ENCODE measurements around the gene ENTPD3. TPM values are rescaled to one million over a fixed set of nuclear protein-coding genes. Genes with fewer than 3 reads are reported as not detected.

The ENTPD3 gene
- total and polyA plus RNA-seq, 7 experiments from 2014 or later: not detected

GRCh38 chr3:40398346-40398745, 11.4 kb downstream of the ENTPD3 start:
- H3K4me3 Mint-ChIP-seq: no peak overlapping the region
- Histone ChIP-seq H3K27ac (ENCODE audit: low read depth, low read length) (no peak overlapping the region), H3K9me3 (ENCODE audit: control insufficient read depth in 2 of 3, low read length in 3 of 3) (no peaks in the 10 kb centered on the region), H3K36me3 (ENCODE audit: control insufficient read depth in 2 of 3, insufficient read depth in 3 of 3, low read length in 3 of 3) (no peaks in the 10 kb centered on the region), H3K4me1 (ENCODE audit: control insufficient read depth in 2 of 2, insufficient read depth in 2 of 2, low read length in 2 of 2) (no peaks in the 10 kb centered on the region), H3K4me3 (ENCODE audit: low read length) (no peak overlapping the region), H3K27me3 (ENCODE audit: control insufficient read depth in 2 of 2, insufficient read depth in 2 of 2, low read length in 2 of 2) (no peaks in the 10 kb centered on the region)
- intact Hi-C loops (cut with micrococcal nuclease): no loop called here
- peaks cover 0 to 2% (median 0%) of the 10 kb centered on the region in 7 donors for H3K4me1 Mint-ChIP-seq
- POLR2A ChIA-PET: no interaction called here
- no peak overlapping the region for H3K27ac Mint-ChIP-seq
- CTCF ChIA-PET: no interaction called here
- peaks cover 0 to 5% (median 0%) of the 10 kb centered on the region in 5 donors for H3K27me3 Mint-ChIP-seq
- DNase-seq (no peak), ATAC-seq (no peak)
- H3K36me3 Mint-ChIP-seq: peaks cover 0 to 47% (median 14%) of the 10 kb centered on the region in 5 donors
- peaks cover 0 to 16% (median 2%) of the 10 kb centered on the region in 11 donors for H3K9me3 Mint-ChIP-seq

- no peak overlapping the region for H3K4me3 ChIP-seq (ENCODE audit: low read length)
- CTCF ChIA-PET: no interaction called here
- no peaks in the 10 kb centered on the region for H3K9me3 ChIP-seq (ENCODE audit: control insufficient read depth in 2 of 3, low read length in 3 of 3)
- DNase-seq: no peak
- peaks cover 0 to 2% (median 0%) of the 10 kb centered on the region in 7 donors for H3K4me1 Mint-ChIP-seq
- H3K27ac ChIP-seq (ENCODE audit: low read depth, low read length): no peak overlapping the region
- no peak overlapping the region for H3K4me3 Mint-ChIP-seq
- POLR2A ChIA-PET: no interaction called here
- H3K27me3 Mint-ChIP-seq: no peaks in the 10 kb centered on the region
- H3K36me3 Mint-ChIP-seq: peaks cover 0 to 8% (median 0%) of the 10 kb centered on the region in 5 donors
- intact Hi-C loops (cut with micrococcal nuclease): no loop called here
- no peaks in the 10 kb centered on the region for H3K4me1 ChIP-seq (ENCODE audit: control insufficient read depth in 2 of 2, insufficient read depth in 2 of 2, low read length in 2 of 2)
- no peaks in the 10 kb centered on the region for H3K36me3 ChIP-seq (ENCODE audit: control insufficient read depth in 2 of 3, insufficient read depth in 3 of 3, low read length in 3 of 3)
- H3K9me3 Mint-ChIP-seq: peaks cover 0 to 2% (median 0%) of the 10 kb centered on the region in 11 donors
- H3K27me3 ChIP-seq (ENCODE audit: control insufficient read depth in 2 of 2, insufficient read depth in 2 of 2, low read length in 2 of 2): no peaks in the 10 kb centered on the region
- ATAC-seq: no peak
- no peak overlapping the region for H3K27ac Mint-ChIP-seq
These were observed 17.7 kb downstream of the ENTPD3 start for GRCh38 chr3:40404591-40405198.

- DNase-seq (no peak), ATAC-seq (no peak)
- Histone ChIP-seq H3K27ac (ENCODE audit: low read depth, low read length) (no peak overlapping the region), H3K27me3 (ENCODE audit: control insufficient read depth in 2 of 2, insufficient read depth in 2 of 2, low read length in 2 of 2) (no peaks in the 10 kb centered on the region), H3K4me3 (ENCODE audit: low read length) (no peak overlapping the region), H3K9me3 (ENCODE audit: control insufficient read depth in 2 of 3, low read length in 3 of 3) (no peaks in the 10 kb centered on the region), H3K4me1 (ENCODE audit: control insufficient read depth in 2 of 2, insufficient read depth in 2 of 2, low read length in 2 of 2) (no peaks in the 10 kb centered on the region), H3K36me3 (ENCODE audit: control insufficient read depth in 2 of 3, insufficient read depth in 3 of 3, low read length in 3 of 3) (no peaks in the 10 kb centered on the region)
- intact Hi-C loops (cut with micrococcal nuclease): no loop called here
- Mint-ChIP-seq H3K27ac (no peak overlapping the region), H3K36me3 (peaks cover 0 to 8% (median 4%) of the 10 kb centered on the region in 5 donors), H3K9me3 (peaks cover 0 to 2% (median 0%) of the 10 kb centered on the region in 11 donors), H3K4me3 (no peak overlapping the region), H3K27me3 (peaks cover 0 to 6% (median 0%) of the 10 kb centered on the region in 5 donors), H3K4me1 (peaks cover 0 to 2% (median 0%) of the 10 kb centered on the region in 7 donors)
- CTCF ChIA-PET: no interaction called here
- POLR2A ChIA-PET: no interaction called here
These were observed 20.0 kb downstream of the ENTPD3 start for GRCh38 chr3:40407007-40407406.

- H3K27ac ChIP-seq (ENCODE audit: low read depth, low read length): no peak overlapping the region
- Mint-ChIP-seq H3K27ac (no peak overlapping the region), H3K4me3 (no peak overlapping the region), H3K27me3 (peaks cover 0 to 6% (median 0%) of the 10 kb centered on the region in 5 donors), H3K9me3 (peaks cover 0 to 2% (median 0%) of the 10 kb centered on the region in 11 donors), H3K36me3 (peaks cover 0 to 4% (median 4%) of the 10 kb centered on the region in 5 donors), H3K4me1 (peaks cover 0 to 2% (median 0%) of the 10 kb centered on the region in 7 donors)
- no peak overlapping the region for H3K4me3 ChIP-seq (ENCODE audit: low read length)
- H3K27me3 ChIP-seq (ENCODE audit: control insufficient read depth in 2 of 2, insufficient read depth in 2 of 2, low read length in 2 of 2): no peaks in the 10 kb centered on the region
- ChIA-PET POLR2A (no interaction called here), CTCF (no interaction called here)
- ATAC-seq (no peak), DNase-seq (no peak)
- no peaks in the 10 kb centered on the region for H3K4me1 ChIP-seq (ENCODE audit: control insufficient read depth in 2 of 2, insufficient read depth in 2 of 2, low read length in 2 of 2)
- intact Hi-C loops (cut with micrococcal nuclease): no loop called here
- H3K36me3 ChIP-seq (ENCODE audit: control insufficient read depth in 2 of 3, insufficient read depth in 3 of 3, low read length in 3 of 3): no peaks in the 10 kb centered on the region
- no peaks in the 10 kb centered on the region for H3K9me3 ChIP-seq (ENCODE audit: control insufficient read depth in 2 of 3, low read length in 3 of 3)
These were observed 20.6 kb downstream of the ENTPD3 start for GRCh38 chr3:40407611-40408010.

- Histone ChIP-seq H3K4me3 (ENCODE audit: low read length) (no peak overlapping the region), H3K9me3 (ENCODE audit: control insufficient read depth in 2 of 3, low read length in 3 of 3) (no peaks in the 10 kb centered on the region), H3K36me3 (ENCODE audit: control insufficient read depth in 2 of 3, insufficient read depth in 3 of 3, low read length in 3 of 3) (no peaks in the 10 kb centered on the region), H3K27ac (ENCODE audit: low read depth, low read length) (no peak overlapping the region), H3K27me3 (ENCODE audit: control insufficient read depth in 2 of 2, insufficient read depth in 2 of 2, low read length in 2 of 2) (no peaks in the 10 kb centered on the region), H3K4me1 (ENCODE audit: control insufficient read depth in 2 of 2, insufficient read depth in 2 of 2, low read length in 2 of 2) (no peaks in the 10 kb centered on the region)
- DNase-seq (no peak), ATAC-seq (no peak)
- H3K27ac Mint-ChIP-seq: no peak overlapping the region
- no peak overlapping the region for H3K4me3 Mint-ChIP-seq
- H3K9me3 Mint-ChIP-seq: peaks cover 0 to 2% (median 0%) of the 10 kb centered on the region in 11 donors
- peaks cover 0 to 36% (median 22%) of the 10 kb centered on the region in 5 donors for H3K27me3 Mint-ChIP-seq
- ChIA-PET CTCF (no interaction called here), POLR2A (no interaction called here)
- peaks cover 0 to 11% (median 5%) of the 10 kb centered on the region in 5 donors for H3K36me3 Mint-ChIP-seq
- no peaks in the 10 kb centered on the region for H3K4me1 Mint-ChIP-seq
- intact Hi-C loops (cut with micrococcal nuclease): no loop called here
These were observed 27.3 kb downstream of the ENTPD3 start for GRCh38 chr3:40414270-40414669.

GRCh38 chr3:40417845-40418543, 31.0 kb downstream of the ENTPD3 start:
- CTCF ChIA-PET: no interaction called here
- no peaks in the 10 kb centered on the region for H3K9me3 ChIP-seq (ENCODE audit: control insufficient read depth in 2 of 3, low read length in 3 of 3)
- H3K4me3 Mint-ChIP-seq: no peak overlapping the region
- peaks cover 0 to 37% (median 16%) of the 10 kb centered on the region in 5 donors for H3K27me3 Mint-ChIP-seq
- H3K27ac Mint-ChIP-seq: no peak overlapping the region
- H3K27ac ChIP-seq (ENCODE audit: low read depth, low read length): no peak overlapping the region
- no peak for DNase-seq
- no peaks in the 10 kb centered on the region for H3K4me1 ChIP-seq (ENCODE audit: control insufficient read depth in 2 of 2, insufficient read depth in 2 of 2, low read length in 2 of 2)
- POLR2A ChIA-PET: no interaction called here
- intact Hi-C loops (cut with micrococcal nuclease): no loop called here
- H3K36me3 ChIP-seq (ENCODE audit: control insufficient read depth in 2 of 3, insufficient read depth in 3 of 3, low read length in 3 of 3): no peaks in the 10 kb centered on the region
- peaks cover 0 to 18% (median 16%) of the 10 kb centered on the region in 5 donors for H3K36me3 Mint-ChIP-seq
- peaks cover 0 to 5% (median 4%) of the 10 kb centered on the region in 7 donors for H3K4me1 Mint-ChIP-seq
- ATAC-seq: no peak
- peaks cover 0 to 2% (median 0%) of the 10 kb centered on the region in 11 donors for H3K9me3 Mint-ChIP-seq
- H3K4me3 ChIP-seq (ENCODE audit: low read length): no peak overlapping the region
- no peaks in the 10 kb centered on the region for H3K27me3 ChIP-seq (ENCODE audit: control insufficient read depth in 2 of 2, insufficient read depth in 2 of 2, low read length in 2 of 2)

All from naive thymus-derived CD4-positive, alpha-beta T cell (primary cell).